ENCODE results near the gene CLHC1.

Gene CLHC1

GRCh38 chr2:55223958-55224760 lies 7.9 kb downstream of the CLHC1 start:
- H3K4me3 ChIP-seq (ENCODE audit: low read depth, low read length): no peak overlapping the region
- POLR2A ChIA-PET: interaction anchor here (0.6 to 2.6 kb wide), 2 partner anchors 8 to 439 kb away, joined by 6 to 23 read pairs; partner anchors contain the start of genes CLHC1 and RPS27A
- CTCF ChIA-PET: interaction anchor here (0.6 to 0.7 kb wide), 2 partner anchors 10 to 362 kb away, joined by 3 to 4 read pairs; no protein-coding TSS in a partner anchor
- TF ChIP-seq, protein P1, sequence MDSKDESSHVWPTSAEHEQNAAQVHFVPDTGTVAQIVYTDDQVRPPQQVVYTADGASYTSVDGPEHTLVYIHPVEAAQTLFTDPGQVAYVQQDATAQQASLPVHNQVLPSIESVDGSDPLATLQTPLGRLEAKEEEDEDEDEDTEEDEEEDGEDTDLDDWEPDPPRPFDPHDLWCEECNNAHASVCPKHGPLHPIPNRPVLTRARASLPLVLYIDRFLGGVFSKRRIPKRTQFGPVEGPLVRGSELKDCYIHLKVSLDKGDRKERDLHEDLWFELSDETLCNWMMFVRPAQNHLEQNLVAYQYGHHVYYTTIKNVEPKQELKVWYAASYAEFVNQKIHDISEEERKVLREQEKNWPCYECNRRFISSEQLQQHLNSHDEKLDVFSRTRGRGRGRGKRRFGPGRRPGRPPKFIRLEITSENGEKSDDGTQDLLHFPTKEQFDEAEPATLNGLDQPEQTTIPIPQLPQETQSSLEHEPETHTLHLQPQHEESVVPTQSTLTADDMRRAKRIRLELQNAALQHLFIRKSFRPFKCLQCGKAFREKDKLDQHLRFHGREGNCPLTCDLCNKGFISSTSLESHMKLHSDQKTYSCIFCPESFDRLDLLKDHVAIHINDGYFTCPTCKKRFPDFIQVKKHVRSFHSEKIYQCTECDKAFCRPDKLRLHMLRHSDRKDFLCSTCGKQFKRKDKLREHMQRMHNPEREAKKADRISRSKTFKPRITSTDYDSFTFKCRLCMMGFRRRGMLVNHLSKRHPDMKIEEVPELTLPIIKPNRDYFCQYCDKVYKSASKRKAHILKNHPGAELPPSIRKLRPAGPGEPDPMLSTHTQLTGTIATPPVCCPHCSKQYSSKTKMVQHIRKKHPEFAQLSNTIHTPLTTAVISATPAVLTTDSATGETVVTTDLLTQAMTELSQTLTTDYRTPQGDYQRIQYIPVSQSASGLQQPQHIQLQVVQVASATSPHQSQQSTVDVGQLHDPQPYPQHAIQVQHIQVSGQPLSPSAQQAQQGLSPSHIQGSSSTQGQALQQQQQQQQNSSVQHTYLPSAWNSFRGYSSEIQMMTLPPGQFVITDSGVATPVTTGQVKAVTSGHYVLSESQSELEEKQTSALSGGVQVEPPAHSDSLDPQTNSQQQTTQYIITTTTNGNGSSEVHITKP (tag by site-specific recombination; IDR thresholded peaks at IDR 0.05): no peak
- TF ChIP-seq PRDM1 (tag by site-specific recombination; IDR thresholded peaks at IDR 0.05) (no peak), ZNF148 (tag by site-specific recombination; IDR thresholded peaks at IDR 0.05; ENCODE audit: borderline replicate concordance) (no peak), ZNF266 (tag by site-specific recombination; IDR thresholded peaks at IDR 0.05; ENCODE audit: low read depth) (no peak), ZNF629 (tag by site-specific recombination; IDR thresholded peaks at IDR 0.05) (no peak), ZNF580 (tag by site-specific recombination; IDR thresholded peaks at IDR 0.05) (no peak), ZIC2 (tag by site-specific recombination; IDR thresholded peaks at IDR 0.05) (no peak), ZNF19 (tag by site-specific recombination; IDR thresholded peaks at IDR 0.05; ENCODE audit: low read depth) (no peak), ZNF449 (tag by site-specific recombination; IDR thresholded peaks at IDR 0.05) (no peak), ZNF48 (tag by site-specific recombination; IDR thresholded peaks at IDR 0.05) (no peak), ZBTB49 (tag by site-specific recombination; IDR thresholded peaks at IDR 0.05; ENCODE audit: low read depth) (no peak), ZNF548 (tag by site-specific recombination; IDR thresholded peaks at IDR 0.05) (no peak), ZNF239 (tag by site-specific recombination; IDR thresholded peaks at IDR 0.05) (no peak), EGR2 (tag by site-specific recombination; IDR thresholded peaks at IDR 0.05; ENCODE audit: low read depth) (no peak), SALL2 (tag by site-specific recombination; IDR thresholded peaks at IDR 0.05; ENCODE audit: borderline replicate concordance) (no peak), ZNF394 (tag by site-specific recombination; IDR thresholded peaks at IDR 0.05; ENCODE audit: borderline replicate concordance) (peak; percentile 73; the same call in 1 of the 2 replicates), ZNF335 (tag by site-specific recombination; conservative IDR thresholded peaks at IDR 0.05) (peak; percentile 42; the same call in 1 of the 2 replicates)
- TF ChIP-seq, protein P2, sequence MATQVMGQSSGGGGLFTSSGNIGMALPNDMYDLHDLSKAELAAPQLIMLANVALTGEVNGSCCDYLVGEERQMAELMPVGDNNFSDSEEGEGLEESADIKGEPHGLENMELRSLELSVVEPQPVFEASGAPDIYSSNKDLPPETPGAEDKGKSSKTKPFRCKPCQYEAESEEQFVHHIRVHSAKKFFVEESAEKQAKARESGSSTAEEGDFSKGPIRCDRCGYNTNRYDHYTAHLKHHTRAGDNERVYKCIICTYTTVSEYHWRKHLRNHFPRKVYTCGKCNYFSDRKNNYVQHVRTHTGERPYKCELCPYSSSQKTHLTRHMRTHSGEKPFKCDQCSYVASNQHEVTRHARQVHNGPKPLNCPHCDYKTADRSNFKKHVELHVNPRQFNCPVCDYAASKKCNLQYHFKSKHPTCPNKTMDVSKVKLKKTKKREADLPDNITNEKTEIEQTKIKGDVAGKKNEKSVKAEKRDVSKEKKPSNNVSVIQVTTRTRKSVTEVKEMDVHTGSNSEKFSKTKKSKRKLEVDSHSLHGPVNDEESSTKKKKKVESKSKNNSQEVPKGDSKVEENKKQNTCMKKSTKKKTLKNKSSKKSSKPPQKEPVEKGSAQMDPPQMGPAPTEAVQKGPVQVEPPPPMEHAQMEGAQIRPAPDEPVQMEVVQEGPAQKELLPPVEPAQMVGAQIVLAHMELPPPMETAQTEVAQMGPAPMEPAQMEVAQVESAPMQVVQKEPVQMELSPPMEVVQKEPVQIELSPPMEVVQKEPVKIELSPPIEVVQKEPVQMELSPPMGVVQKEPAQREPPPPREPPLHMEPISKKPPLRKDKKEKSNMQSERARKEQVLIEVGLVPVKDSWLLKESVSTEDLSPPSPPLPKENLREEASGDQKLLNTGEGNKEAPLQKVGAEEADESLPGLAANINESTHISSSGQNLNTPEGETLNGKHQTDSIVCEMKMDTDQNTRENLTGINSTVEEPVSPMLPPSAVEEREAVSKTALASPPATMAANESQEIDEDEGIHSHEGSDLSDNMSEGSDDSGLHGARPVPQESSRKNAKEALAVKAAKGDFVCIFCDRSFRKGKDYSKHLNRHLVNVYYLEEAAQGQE (tag by site-specific recombination; IDR thresholded peaks at IDR 0.05): no peak
- TF ChIP-seq, protein P3, sequence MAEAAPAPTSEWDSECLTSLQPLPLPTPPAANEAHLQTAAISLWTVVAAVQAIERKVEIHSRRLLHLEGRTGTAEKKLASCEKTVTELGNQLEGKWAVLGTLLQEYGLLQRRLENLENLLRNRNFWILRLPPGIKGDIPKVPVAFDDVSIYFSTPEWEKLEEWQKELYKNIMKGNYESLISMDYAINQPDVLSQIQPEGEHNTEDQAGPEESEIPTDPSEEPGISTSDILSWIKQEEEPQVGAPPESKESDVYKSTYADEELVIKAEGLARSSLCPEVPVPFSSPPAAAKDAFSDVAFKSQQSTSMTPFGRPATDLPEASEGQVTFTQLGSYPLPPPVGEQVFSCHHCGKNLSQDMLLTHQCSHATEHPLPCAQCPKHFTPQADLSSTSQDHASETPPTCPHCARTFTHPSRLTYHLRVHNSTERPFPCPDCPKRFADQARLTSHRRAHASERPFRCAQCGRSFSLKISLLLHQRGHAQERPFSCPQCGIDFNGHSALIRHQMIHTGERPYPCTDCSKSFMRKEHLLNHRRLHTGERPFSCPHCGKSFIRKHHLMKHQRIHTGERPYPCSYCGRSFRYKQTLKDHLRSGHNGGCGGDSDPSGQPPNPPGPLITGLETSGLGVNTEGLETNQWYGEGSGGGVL (tag by site-specific recombination; IDR thresholded peaks at IDR 0.05): no peak

More at GRCh38 chr2:55223958-55224760, 7.9 kb downstream of the CLHC1 start:
- no peaks in the 10 kb centered on the region for H3K4me1 ChIP-seq (ENCODE audit: control insufficient read depth, insufficient read depth, low read length)
- H3K27ac ChIP-seq (ENCODE audit: extremely low read depth, low read depth, low read length): no peak overlapping the region
- no peaks in the 10 kb centered on the region for H3K9me3 ChIP-seq (ENCODE audit: control insufficient read depth, insufficient read depth, low read depth, low read length)
- peaks cover 0 to 27% of the 10 kb centered on the region in 2 experiments; a peak in 1 of 3 replicates for H3K36me3 ChIP-seq (ENCODE audit: control insufficient read depth in 2 of 2, insufficient read depth in 1 of 2, low read length in 2 of 2)

All from HEK293 (cell line).